Measurements from ENCODE around the gene KRTAP19-8.

Gene KRTAP19-8

GRCh38 chr21:31043471-31043870 is 5.2 kb upstream of the KRTAP19-8 start:
- no peaks in the 10 kb centered on the region for H3K27me3 ChIP-seq (replicated peaks; ENCODE audit: control insufficient read depth, insufficient read depth, low read length)
- no peak overlapping the region for H3K4me3 ChIP-seq (ENCODE audit: low read length)
- no peaks in the 10 kb centered on the region for H3K4me1 ChIP-seq (ENCODE audit: control insufficient read depth, insufficient read depth, low read length)
- no peaks in the 10 kb centered on the region for H3K36me3 ChIP-seq (ENCODE audit: control insufficient read depth, insufficient read depth, low read length, severe bottlenecking)
- DNase-seq (ENCODE audit: low read depth), result no peak
- H3K9ac ChIP-seq (ENCODE audit: low read length), result no peak overlapping the region
- H3K9me3 ChIP-seq (ENCODE audit: control insufficient read depth, low read length), result no peaks in the 10 kb centered on the region

GRCh38 chr21:31042080-31042464 is 3.8 kb upstream of the KRTAP19-8 start:
- no peak overlapping the region for H3K4me3 ChIP-seq (ENCODE audit: low read length)
- no peaks in the 10 kb centered on the region for H3K27me3 ChIP-seq (replicated peaks; ENCODE audit: control insufficient read depth, insufficient read depth, low read length)
- H3K9ac ChIP-seq (ENCODE audit: low read length), result no peak overlapping the region
- no peaks in the 10 kb centered on the region for H3K36me3 ChIP-seq (ENCODE audit: control insufficient read depth, insufficient read depth, low read length, severe bottlenecking)
- H3K9me3 ChIP-seq (ENCODE audit: control insufficient read depth, low read length), result no peaks in the 10 kb centered on the region
- DNase-seq (ENCODE audit: low read depth), result no peak
- no peaks in the 10 kb centered on the region for H3K4me1 ChIP-seq (ENCODE audit: control insufficient read depth, insufficient read depth, low read length)

- H3K4me3 ChIP-seq (ENCODE audit: low read length), result no peak overlapping the region
- H3K9me3 ChIP-seq (ENCODE audit: control insufficient read depth, low read length), result no peaks in the 10 kb centered on the region
- no peaks in the 10 kb centered on the region for H3K36me3 ChIP-seq (ENCODE audit: control insufficient read depth, insufficient read depth, low read length, severe bottlenecking)
- H3K9ac ChIP-seq (ENCODE audit: low read length), result no peak overlapping the region
- H3K27me3 ChIP-seq (replicated peaks; ENCODE audit: control insufficient read depth, insufficient read depth, low read length), result no peaks in the 10 kb centered on the region
- H3K4me1 ChIP-seq (ENCODE audit: control insufficient read depth, insufficient read depth, low read length), result no peaks in the 10 kb centered on the region
- DNase-seq (ENCODE audit: low read depth), result no peak
These were observed 3.2 kb upstream of the KRTAP19-8 start for GRCh38 chr21:31041295-31042079.

GRCh38 chr21:31034378-31034777 is 3.9 kb downstream of the KRTAP19-8 start:
- no peak for DNase-seq (ENCODE audit: low read depth)
- Histone ChIP-seq H3K9me3 (ENCODE audit: control insufficient read depth, low read length) (peaks cover 5% of the 10 kb centered on the region), H3K36me3 (ENCODE audit: control insufficient read depth, insufficient read depth, low read length, severe bottlenecking) (no peaks in the 10 kb centered on the region), H3K4me1 (ENCODE audit: control insufficient read depth, insufficient read depth, low read length) (no peaks in the 10 kb centered on the region), H3K9ac (ENCODE audit: low read length) (no peak overlapping the region), H3K27me3 (replicated peaks; ENCODE audit: control insufficient read depth, insufficient read depth, low read length) (no peaks in the 10 kb centered on the region), H3K4me3 (ENCODE audit: low read length) (no peak overlapping the region)

GRCh38 chr21:31030367-31031106 is 7.7 kb downstream of the KRTAP19-8 start:
- no peaks in the 10 kb centered on the region for H3K27me3 ChIP-seq (replicated peaks; ENCODE audit: control insufficient read depth, insufficient read depth, low read length)
- no peak overlapping the region for H3K4me3 ChIP-seq (ENCODE audit: low read length)
- H3K4me1 ChIP-seq (ENCODE audit: control insufficient read depth, insufficient read depth, low read length), result no peaks in the 10 kb centered on the region
- DNase-seq (ENCODE audit: low read depth), result no peak
- H3K36me3 ChIP-seq (ENCODE audit: control insufficient read depth, insufficient read depth, low read length, severe bottlenecking), result no peaks in the 10 kb centered on the region
- peaks cover 4% of the 10 kb centered on the region for H3K9me3 ChIP-seq (ENCODE audit: control insufficient read depth, low read length)
- H3K9ac ChIP-seq (ENCODE audit: low read length), result no peak overlapping the region

DNA sequence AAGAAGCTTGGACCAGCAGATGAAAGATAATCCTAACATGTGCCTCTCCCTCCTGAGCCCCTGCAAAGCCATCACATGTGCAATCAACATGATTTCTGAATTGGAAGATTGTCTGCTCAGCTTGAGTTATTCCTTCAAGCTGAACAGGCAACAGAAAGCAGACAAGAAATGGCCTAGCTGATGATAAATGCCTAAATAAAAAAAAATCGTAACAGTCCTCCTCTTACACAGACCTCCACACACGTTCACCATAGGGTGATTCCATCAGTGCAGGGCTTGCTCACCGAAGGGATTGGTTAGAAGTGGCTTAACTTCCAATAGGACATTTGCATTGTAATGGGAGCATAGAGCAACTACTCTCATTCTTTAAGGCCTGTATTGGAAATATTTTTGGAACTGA is 14.6 kb downstream of the KRTAP19-8 start:
- Histone ChIP-seq H3K27me3 (replicated peaks; ENCODE audit: control insufficient read depth, insufficient read depth, low read length) (no peaks in the 10 kb centered on the region), H3K9ac (ENCODE audit: low read length) (no peak overlapping the region), H3K4me3 (ENCODE audit: low read length) (no peak overlapping the region), H3K36me3 (ENCODE audit: control insufficient read depth, insufficient read depth, low read length, severe bottlenecking) (no peaks in the 10 kb centered on the region), H3K9me3 (ENCODE audit: control insufficient read depth, low read length) (no peaks in the 10 kb centered on the region), H3K4me1 (ENCODE audit: control insufficient read depth, insufficient read depth, low read length) (peaks cover 4% of the 10 kb centered on the region)
- DNase-seq (ENCODE audit: low read depth), result no peak

- H3K27me3 ChIP-seq (replicated peaks; ENCODE audit: control insufficient read depth, insufficient read depth, low read length), result no peaks in the 10 kb centered on the region
- DNase-seq (ENCODE audit: low read depth), result no peak
- H3K9me3 ChIP-seq (ENCODE audit: control insufficient read depth, low read length), result no peaks in the 10 kb centered on the region
- H3K4me1 ChIP-seq (ENCODE audit: control insufficient read depth, insufficient read depth, low read length), result peaks cover 4% of the 10 kb centered on the region
- H3K4me3 ChIP-seq (ENCODE audit: low read length), result no peak overlapping the region
- no peak overlapping the region for H3K9ac ChIP-seq (ENCODE audit: low read length)
- H3K36me3 ChIP-seq (ENCODE audit: control insufficient read depth, insufficient read depth, low read length, severe bottlenecking), result no peaks in the 10 kb centered on the region
These were observed 16.0 kb downstream of the KRTAP19-8 start for GRCh38 chr21:31022306-31022705.

- Histone ChIP-seq H3K9me3 (ENCODE audit: control insufficient read depth, low read length) (no peaks in the 10 kb centered on the region), H3K36me3 (ENCODE audit: control insufficient read depth, insufficient read depth, low read length, severe bottlenecking) (no peaks in the 10 kb centered on the region), H3K9ac (ENCODE audit: low read length) (no peak overlapping the region), H3K4me1 (ENCODE audit: control insufficient read depth, insufficient read depth, low read length) (peaks cover 4% of the 10 kb centered on the region), H3K4me3 (ENCODE audit: low read length) (no peak overlapping the region), H3K27me3 (replicated peaks; ENCODE audit: control insufficient read depth, insufficient read depth, low read length) (no peaks in the 10 kb centered on the region)
- no peak for DNase-seq (ENCODE audit: low read depth)
These were observed 20.0 kb downstream of the KRTAP19-8 start for GRCh38 chr21:31018232-31018631.

DNA sequence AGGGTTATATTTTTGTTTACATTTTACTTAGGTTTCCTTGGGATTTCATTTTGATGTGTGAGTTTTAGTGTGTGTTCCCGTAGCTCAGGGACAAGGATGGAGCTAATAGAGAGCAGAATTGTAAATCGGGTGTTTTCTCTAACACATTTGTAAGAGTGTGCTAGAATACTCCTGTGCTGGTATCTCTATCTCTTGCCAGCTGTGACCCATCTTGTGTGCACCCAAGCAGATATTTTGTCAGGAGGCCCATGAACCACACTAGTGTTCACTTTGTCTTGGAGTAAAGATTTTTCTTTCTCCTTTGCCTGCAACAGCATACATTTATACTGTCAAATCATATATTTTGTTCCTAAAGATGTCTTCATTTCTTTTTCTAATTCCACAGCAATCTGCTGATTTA is 23.4 kb downstream of the KRTAP19-8 start:
- H3K4me3 ChIP-seq (ENCODE audit: low read length), result no peak overlapping the region
- H3K27me3 ChIP-seq (replicated peaks; ENCODE audit: control insufficient read depth, insufficient read depth, low read length), result no peaks in the 10 kb centered on the region
- no peak overlapping the region for H3K9ac ChIP-seq (ENCODE audit: low read length)
- no peaks in the 10 kb centered on the region for H3K36me3 ChIP-seq (ENCODE audit: control insufficient read depth, insufficient read depth, low read length, severe bottlenecking)
- no peaks in the 10 kb centered on the region for H3K9me3 ChIP-seq (ENCODE audit: control insufficient read depth, low read length)
- no peaks in the 10 kb centered on the region for H3K4me1 ChIP-seq (ENCODE audit: control insufficient read depth, insufficient read depth, low read length)
- no peak for DNase-seq (ENCODE audit: low read depth)

GRCh38 chr21:31012133-31013089 is 25.9 kb downstream of the KRTAP19-8 start:
- no peaks in the 10 kb centered on the region for H3K27me3 ChIP-seq (replicated peaks; ENCODE audit: control insufficient read depth, insufficient read depth, low read length)
- no peaks in the 10 kb centered on the region for H3K9me3 ChIP-seq (ENCODE audit: control insufficient read depth, low read length)
- H3K9ac ChIP-seq (ENCODE audit: low read length), result no peak overlapping the region
- no peaks in the 10 kb centered on the region for H3K4me1 ChIP-seq (ENCODE audit: control insufficient read depth, insufficient read depth, low read length)
- no peaks in the 10 kb centered on the region for H3K36me3 ChIP-seq (ENCODE audit: control insufficient read depth, insufficient read depth, low read length, severe bottlenecking)
- DNase-seq (ENCODE audit: low read depth), result no peak
- no peak overlapping the region for H3K4me3 ChIP-seq (ENCODE audit: low read length)

GRCh38 chr21:31011412-31011811 is 26.9 kb downstream of the KRTAP19-8 start:
- no peaks in the 10 kb centered on the region for H3K9me3 ChIP-seq (ENCODE audit: control insufficient read depth, low read length)
- no peak for DNase-seq (ENCODE audit: low read depth)
- H3K36me3 ChIP-seq (ENCODE audit: control insufficient read depth, insufficient read depth, low read length, severe bottlenecking), result no peaks in the 10 kb centered on the region
- H3K4me3 ChIP-seq (ENCODE audit: low read length), result no peak overlapping the region
- no peaks in the 10 kb centered on the region for H3K27me3 ChIP-seq (replicated peaks; ENCODE audit: control insufficient read depth, insufficient read depth, low read length)
- H3K4me1 ChIP-seq (ENCODE audit: control insufficient read depth, insufficient read depth, low read length), result no peaks in the 10 kb centered on the region
- H3K9ac ChIP-seq (ENCODE audit: low read length), result no peak overlapping the region
